GM10847 (cell line): ENCODE results near the gene DUSP15.

Experiments used
- POLR2A ChIP-seq: IDR thresholded peaks from 2 replicates; pipeline ENCODE4 v1.6.1; 2011; ENCODE audit not compliant: insufficient read length; ENCODE audit errors: extremely low read depth

The DUSP15 gene

DNA sequence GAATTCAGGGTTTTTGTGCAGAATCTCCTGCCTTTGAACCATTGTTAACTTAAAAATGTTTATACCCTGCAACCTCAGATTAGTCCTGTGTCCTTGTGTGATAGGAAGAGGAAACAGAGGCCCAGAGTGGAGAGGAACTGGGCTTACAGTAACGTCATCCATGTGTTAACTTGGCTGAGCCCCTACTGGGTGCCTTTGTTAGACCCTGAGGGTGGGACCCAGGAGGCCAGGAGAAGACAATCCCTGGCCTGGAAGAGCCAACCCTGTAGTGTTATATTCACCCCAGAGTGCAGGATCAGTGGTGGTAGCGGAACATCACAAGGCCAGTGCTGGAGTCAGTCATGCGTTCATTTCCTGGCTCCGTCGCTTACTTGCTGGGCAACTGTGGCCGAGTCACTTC is 40.6 kb downstream of the DUSP15 start:
- no peak for TF ChIP-seq POLR2A

DNA sequence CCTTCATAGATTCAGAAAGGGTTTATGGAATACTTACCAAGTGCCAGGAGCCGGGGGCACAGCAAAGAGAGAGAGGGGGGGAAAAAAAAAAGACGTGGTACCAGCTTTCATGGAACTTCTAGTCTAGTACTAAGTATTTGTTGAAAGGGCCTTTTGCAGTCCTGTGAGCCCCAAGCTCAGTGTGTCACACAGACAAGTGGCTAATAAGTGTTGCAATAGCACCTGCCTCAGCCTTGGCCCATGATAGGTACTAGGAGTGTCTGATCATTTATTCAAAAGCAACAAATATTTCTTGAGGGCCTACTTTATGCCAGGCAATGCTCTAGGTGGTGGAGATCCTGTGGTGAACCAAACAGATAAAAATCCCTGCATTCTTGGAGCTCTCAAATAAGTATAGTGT is 43.3 kb downstream of the DUSP15 start:
- TF ChIP-seq POLR2A: no peak

DNA sequence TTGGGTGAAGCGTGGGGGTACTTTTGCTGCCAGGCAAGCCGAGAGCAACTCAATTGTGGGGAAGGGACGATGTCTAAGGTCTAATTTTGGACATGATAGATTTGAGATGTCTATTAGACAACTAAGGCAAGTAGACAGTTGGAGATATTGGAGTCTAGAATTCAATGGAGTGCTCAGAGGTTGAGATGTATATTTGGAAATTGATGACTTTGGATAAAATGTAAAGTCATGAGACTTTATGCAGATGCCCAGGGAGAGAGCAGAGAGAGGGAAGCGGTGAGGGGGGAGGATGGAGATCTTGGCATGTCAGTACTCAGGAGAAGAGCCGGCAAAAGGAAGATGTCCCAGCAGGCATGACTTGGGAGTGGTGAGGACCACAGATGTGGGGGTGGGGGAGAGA is 44.3 kb downstream of the DUSP15 start:
- TF ChIP-seq POLR2A: no peak

DNA sequence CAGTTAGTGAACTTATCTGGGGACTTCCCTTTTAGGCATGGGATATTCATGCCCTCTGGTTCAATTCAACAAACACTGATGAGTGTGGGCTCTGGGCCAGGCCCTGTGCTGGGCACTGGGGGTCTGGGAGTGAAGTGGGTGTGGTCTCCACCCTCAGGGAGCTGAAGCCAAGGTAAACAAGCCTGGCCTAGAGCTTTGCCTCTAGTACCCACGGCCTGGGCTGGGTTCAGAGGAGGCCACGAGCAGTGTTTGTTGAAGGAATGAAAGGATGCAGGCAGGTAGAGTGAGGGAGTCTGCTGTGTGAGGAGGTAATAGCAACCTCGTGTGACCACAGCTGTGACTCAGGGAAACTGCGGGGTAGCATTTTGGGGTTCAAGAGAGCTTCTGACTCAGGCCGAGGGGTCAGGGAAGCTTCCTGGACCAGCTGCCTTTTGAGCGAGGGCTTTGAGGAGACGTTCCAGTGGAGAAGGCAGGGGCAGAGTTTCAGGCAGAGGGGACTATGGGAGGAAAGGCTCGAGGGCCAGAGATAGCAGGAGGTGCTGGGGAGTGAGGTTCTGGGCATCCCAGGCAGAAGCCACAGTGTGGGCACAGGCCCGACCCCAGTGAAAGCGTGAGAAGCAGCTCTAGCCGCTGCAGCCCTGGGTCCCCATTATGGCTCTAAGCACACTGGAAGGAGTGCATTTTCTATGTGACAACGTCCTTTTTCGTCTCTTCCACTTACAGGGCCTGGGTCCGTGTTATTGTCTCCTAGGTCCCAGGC is 45.6 kb downstream of the DUSP15 start:
- TF ChIP-seq POLR2A: no peak

DNA sequence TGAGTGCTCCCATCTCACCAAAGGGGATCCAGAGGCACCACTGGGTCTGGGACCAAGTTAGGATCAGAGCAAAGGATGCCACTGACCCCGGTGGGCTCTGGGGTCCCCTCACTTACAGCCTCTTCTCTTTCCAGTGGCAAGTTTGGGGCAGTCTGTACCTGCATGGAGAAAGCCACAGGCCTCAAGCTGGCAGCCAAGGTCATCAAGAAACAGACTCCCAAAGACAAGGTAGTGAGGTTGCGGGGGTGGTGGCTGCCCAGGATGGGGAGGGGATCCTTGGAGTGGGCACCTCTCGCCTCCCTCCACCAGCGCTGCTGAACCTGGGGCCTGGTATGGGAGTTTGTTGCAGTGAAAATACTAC is 46.2 kb downstream of the DUSP15 start:
- no peak for TF ChIP-seq POLR2A

DNA sequence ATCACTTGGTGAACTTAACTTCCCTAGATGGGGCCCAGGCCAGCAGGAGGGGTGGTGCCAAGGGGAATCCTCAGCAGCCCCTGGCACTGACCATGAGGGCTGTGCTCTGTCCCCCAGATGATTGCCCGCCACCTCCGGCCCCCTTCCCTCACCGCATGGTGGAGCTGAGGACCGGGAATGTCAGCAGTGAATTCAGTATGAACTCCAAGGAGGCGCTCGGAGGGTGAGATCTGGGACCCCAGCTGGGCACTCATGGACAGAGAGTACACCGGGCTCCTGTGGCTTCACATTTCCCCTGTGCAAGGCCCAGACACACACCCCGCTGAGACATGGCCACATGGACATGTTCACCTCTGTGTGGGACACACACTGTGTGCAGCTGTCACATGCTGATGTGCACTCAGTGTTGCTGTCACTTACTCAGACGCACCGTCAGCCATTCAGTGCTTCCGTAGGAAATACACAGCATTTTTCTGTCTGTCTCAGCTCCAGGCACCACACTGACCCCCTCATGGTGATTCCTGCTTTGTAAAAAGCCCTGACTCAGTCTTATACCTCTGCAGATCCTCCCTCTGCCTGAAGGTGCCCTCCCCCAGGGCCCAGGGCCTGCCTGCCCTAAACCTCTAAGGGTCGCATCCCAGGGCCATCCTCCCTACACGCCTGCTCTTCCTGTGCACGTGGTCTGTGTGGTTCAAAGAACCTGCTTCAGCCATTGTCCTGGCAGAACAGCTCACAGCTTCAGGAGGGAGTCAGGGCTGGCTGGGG is 46.8 kb downstream of the DUSP15 start:
- TF ChIP-seq POLR2A: no peak

DNA sequence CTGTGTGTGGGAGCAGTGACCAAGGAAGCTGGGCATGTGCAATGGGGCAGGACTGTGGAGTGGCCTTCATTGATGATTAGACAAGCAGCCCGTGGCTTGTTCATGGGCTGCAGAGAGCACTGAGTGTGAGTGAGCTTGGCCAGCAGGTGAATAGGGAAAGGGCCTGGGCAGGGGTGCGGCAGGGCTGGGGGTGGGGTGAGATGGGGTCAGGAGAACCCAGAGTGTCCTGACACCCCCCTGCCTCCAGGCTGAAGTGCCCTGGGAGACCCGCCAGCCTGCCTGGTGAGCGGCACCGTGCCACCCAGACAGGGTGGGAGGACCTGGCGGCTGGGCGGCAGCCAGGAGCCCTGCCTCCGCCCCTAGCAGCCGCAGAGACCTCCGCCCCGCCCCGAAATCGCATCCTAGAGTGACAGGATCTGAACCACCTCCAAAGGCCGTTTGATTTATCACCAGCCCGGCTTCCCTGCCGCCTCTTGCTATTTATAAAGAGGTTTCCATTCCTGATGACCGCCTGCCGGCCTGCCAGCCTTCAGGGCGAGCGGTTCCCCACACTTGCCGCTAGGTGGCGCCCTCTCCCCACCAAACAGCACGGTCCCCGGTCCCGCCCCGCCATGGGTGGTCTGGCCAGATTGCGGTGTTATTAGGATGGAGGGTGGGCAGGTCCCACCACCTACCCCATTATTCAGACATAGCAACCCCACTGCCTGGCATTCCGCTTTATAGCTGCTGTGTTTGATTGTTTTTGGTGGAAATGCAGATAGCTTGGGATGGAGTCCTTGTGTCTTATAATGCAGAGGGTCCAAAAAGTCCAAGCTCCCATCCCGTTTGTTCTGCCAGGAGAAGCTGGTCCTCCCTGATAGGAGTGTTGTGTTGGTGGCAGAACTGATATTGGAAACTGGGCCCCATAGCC is 47.7 kb downstream of the DUSP15 start:
- TF ChIP-seq POLR2A: no peak

DNA sequence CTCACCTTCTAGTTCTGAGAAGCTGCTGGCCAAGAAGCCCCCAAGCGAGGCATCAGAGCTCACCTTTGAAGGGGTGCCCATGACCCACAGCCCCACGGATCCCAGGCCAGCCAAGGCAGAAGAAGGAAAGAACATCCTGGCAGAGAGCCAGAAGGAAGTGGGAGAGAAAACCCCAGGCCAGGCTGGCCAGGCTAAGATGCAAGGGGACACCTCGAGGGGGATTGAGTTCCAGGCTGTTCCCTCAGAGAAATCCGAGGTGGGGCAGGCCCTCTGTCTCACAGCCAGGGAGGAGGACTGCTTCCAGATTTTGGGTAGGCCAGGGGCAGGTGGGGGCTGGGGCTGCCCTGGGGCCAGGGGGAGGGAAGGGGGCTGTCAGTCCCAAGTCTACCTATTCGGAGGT is 48.9 kb downstream of the DUSP15 start:
- no peak for TF ChIP-seq POLR2A

DNA sequence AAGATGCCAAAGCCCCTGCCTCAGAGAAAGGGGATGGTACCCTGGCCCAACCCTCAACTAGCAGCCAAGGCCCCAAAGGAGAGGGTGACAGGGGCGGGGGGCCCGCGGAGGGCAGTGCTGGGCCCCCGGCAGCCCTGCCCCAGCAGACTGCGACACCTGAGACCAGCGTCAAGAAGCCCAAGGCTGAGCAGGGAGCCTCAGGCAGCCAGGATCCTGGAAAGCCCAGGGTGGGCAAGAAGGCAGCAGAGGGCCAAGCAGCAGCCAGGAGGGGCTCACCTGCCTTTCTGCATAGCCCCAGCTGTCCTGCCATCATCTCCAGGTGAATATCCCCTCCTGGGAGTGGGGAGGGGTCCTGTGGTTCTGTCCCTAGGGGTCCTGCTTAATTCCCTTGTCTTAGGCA is 50.1 kb downstream of the DUSP15 start:
- TF ChIP-seq POLR2A: no peak

DNA sequence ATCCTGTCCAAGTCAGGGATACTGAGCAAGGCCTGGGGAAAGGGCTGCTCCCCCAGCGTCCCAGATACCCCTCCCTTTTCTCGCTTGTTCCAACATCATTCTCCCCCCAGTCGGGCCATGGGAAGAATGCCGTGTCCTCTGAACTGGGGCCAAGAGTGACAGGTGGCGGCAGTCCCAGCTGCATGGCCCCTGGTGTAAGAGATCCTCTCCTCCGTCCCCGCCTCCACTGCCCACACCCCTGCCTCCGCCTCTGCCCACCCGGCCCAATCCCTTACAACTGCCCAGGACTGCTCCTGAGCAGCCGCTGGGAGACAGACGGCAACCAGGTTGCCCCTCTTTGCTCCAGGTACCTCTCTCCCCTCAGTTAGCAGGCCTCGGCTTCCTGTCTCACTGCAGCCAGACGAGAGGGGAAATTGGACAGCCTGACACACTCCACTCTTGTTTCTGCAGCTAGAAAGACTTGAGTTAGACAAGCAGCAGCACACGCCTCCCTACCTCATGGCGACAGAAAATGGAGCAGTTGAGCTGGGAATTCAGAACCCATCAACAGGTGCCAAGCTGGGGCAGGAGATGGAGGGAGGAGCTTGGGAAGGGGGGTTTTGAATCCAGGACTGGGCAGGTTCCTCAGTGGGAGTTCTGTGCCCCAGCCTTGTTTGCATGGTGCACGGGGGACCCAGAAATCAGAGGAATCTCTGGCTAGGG is 51.1 kb downstream of the DUSP15 start, which contains the start of gene MYLK2:
MYLK2 (plus strand) TSS at position 274 of the 702 bp plus-strand sequence; CDS start at position 499, 225 bp downstream.
- no peak for TF ChIP-seq POLR2A

DNA sequence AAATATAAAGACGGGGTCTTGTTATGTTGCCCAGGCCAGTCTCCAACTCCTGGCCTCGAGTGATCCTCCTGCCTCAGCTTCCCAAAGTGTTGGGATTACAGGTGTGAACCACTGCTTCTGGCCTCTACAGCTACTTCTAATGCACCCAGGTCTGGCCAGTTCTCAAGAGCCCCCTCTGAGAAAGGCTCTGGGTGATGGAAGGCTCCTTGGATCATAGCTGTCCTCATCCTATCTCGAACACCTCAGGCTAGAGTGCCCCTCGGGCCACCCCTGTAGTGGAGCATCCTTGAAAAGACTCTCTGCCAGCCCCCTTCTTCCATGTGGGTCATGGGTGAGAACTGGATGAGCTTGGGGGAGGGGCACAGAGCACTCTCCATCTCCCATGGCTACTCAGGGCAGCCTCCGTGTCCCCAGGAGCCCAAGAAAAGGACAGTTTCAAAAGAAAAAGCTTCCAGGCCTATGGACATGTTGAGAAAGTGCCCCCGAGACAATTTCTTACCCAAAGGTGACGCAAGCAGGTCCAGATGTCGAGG is 51.9 kb downstream of the DUSP15 start:
- TF ChIP-seq POLR2A: no peak

DNA sequence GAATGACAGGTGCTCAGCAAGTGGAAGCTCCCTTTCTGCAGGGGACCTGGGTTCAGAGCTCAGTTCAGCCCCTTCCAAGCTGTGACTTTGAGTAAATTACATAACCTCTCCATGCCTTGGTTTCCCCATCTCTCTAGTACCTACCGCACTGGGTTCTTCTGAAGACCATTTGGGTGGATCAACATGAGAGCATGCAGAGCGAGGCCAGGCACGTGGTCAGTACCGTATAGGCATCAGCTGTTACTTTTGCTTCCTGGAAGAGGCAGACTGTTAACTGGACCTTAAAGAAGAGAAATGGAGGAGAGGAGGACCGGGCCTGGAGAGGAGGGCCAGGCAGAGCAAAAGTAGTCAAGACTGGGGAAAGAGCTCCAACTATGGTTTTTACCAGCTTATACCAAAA is 52.9 kb downstream of the DUSP15 start:
- TF ChIP-seq POLR2A: no peak

DNA sequence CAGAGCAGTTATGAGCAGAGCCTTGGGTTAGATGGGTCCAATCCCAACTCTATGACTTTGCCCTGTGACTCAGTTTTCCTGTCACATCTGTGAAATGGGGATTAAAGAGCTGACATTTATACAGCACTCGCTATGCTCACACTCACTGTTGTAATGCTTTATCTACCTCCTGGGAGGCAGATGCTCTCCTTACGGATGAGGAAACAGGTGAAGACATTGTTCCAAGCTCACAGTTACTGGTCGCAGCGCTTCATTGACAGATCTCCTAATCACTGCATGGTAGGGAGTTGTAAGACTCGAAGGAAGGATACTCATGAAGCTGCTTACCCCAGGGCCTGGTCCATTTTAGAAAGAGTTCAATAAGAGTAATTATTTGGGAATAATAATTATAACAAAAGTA is 54.1 kb downstream of the DUSP15 start:
- TF ChIP-seq POLR2A: no peak

DNA sequence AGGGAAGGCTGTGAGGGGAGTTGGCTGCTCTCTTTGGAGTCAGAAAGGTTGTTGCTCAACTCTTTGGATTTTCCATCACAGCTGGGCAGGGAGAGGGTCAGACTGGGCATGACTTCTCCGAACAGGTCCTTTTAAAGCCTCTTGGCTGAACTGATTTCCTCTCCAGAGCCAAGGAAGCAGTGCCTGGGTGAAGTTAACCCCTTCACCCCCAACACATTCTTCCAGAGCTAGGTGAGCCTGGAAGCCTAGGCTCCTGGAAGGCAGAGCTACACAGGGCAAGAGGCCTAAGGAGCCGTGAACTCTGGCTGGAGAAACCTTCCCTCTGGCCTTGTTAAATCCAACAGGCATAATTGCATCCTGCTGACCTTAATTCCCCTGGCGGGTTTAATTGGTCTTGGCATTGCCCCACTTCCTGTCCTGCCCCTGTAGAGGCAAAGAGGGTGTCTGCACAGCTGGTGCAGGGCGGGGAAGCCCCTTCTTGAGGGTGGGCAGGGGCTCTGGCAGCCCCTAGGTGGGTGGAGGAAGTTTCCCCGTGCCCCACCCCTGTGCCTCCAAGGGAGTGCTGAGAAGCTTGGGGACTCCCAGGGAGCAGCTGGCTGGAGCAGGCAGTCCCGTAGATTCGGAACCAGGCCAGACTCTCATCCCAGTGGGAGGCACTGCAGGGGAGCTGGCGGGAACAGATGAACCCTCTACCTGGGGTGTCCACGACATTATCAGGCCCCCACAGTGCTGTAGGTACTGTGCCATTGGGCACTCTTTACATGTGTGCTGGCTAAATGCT is 54.7 kb downstream of the DUSP15 start:
- TF ChIP-seq POLR2A: no peak
